HG03196 (cell line): ENCODE measurements around the gene MMP10.

Experiments
- ATAC-seq: cut with Tn5 transposase; IDR thresholded peaks from one replicate; pipeline ENCODE4 v1.9.1; 2021; ENCODE audit not compliant: unreplicated experiment

MMP10 gene

GRCh38 chr11:102780491-102780918, at the start of gene MMP10:
Gene MMP10, minus strand, starts transcription at chr11:102780628. Its CDS starts 37 bp downstream, at chr11:102780591.
- no peak for ATAC-seq

- no peak for ATAC-seq
Observed at GRCh38 chr11:102829316-102830000, 49.0 kb upstream of the MMP10 start.

- ATAC-seq: no peak
Observed at GRCh38 chr11:102824556-102824955, 44.1 kb upstream of the MMP10 start.

GRCh38 chr11:102819491-102819890, 39.1 kb upstream of the MMP10 start:
- ATAC-seq: no peak

- no peak for ATAC-seq
Observed at GRCh38 chr11:102813484-102813883, 33.1 kb upstream of the MMP10 start.

GRCh38 chr11:102812188-102812587, 31.8 kb upstream of the MMP10 start:
- no peak for ATAC-seq

GRCh38 chr11:102810950-102811660, 30.7 kb upstream of the MMP10 start:
- ATAC-seq: no peak

- ATAC-seq: no peak
Observed at GRCh38 chr11:102809971-102810370, 29.5 kb upstream of the MMP10 start.

GRCh38 chr11:102807921-102808320, 27.5 kb upstream of the MMP10 start:
- no peak for ATAC-seq

- ATAC-seq: no peak
Observed at GRCh38 chr11:102806296-102806695, 25.9 kb upstream of the MMP10 start.

- no peak for ATAC-seq
Observed at GRCh38 chr11:102802341-102802740, 21.9 kb upstream of the MMP10 start.

GRCh38 chr11:102800767-102801166, 20.3 kb upstream of the MMP10 start:
- ATAC-seq: no peak

- ATAC-seq: no peak
Observed at GRCh38 chr11:102799681-102800340, 19.4 kb upstream of the MMP10 start.

- no peak for ATAC-seq
Observed at GRCh38 chr11:102798012-102798746, 17.8 kb upstream of the MMP10 start, which contains the start of gene MMP1. Gene MMP1, minus strand, starts transcription at chr11:102798160. Its CDS starts 68 bp downstream, at chr11:102798092.

GRCh38 chr11:102794382-102794781, 14.0 kb upstream of the MMP10 start:
- peak; percentile 95 for ATAC-seq

GRCh38 chr11:102793677-102794290, 13.4 kb upstream of the MMP10 start:
- no peak for ATAC-seq

GRCh38 chr11:102792604-102793003, 12.2 kb upstream of the MMP10 start:
- no peak for ATAC-seq

GRCh38 chr11:102791271-102792036, 11.0 kb upstream of the MMP10 start:
- ATAC-seq: no peak

GRCh38 chr11:102788334-102788995, 8.0 kb upstream of the MMP10 start:
- ATAC-seq: no peak
